Measurements from ENCODE around the gene LTB. TPM values are rescaled to one million over a fixed set of nuclear protein-coding genes. Genes with fewer than 3 reads are reported as not detected.

The LTB gene
- total RNA-seq, 1 donor from 2014 or later = 0.34 TPM

DNA sequence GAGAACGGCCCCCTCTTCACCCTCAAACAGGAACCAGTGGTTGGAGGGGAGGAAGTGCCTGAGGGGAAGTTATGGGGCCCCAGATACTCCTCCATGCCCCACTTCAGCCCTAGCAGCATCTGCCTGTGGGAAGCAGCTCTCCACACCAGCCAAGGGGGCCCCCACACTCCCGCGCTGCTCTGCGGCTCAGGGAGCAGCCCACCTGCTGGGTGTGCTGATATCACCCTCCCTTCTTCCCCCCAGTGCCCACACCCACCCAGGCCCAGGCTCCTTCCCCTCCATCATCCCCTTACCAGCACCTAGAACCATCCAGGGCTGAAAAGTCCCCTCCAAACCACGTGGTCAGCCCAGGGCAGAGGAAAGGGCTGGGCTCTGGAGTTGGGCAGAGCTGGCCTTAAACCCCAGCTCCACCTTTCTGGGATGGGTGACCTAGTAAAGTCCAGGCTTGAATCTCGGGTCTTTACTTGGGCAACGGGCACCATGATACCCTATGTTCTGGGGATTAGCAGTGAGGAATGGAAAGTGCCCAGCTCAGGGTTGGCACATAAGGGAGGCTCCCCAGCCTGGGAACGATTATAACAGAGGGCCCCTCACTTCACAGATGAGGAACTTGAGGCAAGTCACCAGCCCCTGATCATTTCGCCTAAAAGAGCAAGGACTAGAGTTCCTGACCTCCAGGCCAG lies 4.5 kb upstream of the LTB start:
- H3K36me3 Mint-ChIP-seq = no peaks in the 10 kb centered on the region
- no peak overlapping the region for H3K27ac Mint-ChIP-seq
- H3K4me1 Mint-ChIP-seq (ENCODE audit: unreplicated experiment) = no peaks in the 10 kb centered on the region
- H3K9me3 Mint-ChIP-seq = no peaks in the 10 kb centered on the region
- H3K27me3 Mint-ChIP-seq = peaks cover 26% of the 10 kb centered on the region
- no peak for TF ChIP-seq CTCF (conservative IDR thresholded peaks at IDR 0.05)
- no peak for DNase-seq (ENCODE audit: extremely low spot score, unreplicated experiment)
- no peak overlapping the region for H3K4me3 Mint-ChIP-seq

DNA sequence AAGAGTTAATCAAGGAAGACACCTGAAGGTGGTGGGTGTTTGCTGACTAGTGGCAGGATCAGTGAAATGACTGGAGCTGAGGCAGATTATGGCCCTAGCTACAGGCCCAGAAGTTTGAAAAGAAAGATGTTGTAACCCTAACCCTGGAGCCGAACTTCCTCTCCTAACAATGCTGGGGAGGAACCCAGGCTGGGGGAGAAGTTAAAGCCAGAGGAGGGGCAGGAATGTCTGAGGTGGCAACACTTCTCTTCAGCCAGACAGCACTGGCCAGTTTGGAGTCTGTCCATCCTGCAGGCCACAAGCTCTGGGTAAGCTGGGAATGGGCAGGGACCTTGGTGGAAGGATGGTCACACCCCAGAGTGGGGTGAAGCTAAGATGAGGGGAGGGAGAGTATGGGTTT lies 3.8 kb upstream of the LTB start, which contains the start of gene LST1:
Gene LST1, plus strand, starts transcription at position 270 of the 400 bp plus-strand sequence. CDS start 1,023 bp downstream, outside the sequence.
- Mint-ChIP-seq H3K27me3 (peaks cover 33% of the 10 kb centered on the region), H3K36me3 (no peaks in the 10 kb centered on the region), H3K4me3 (no peak within 1 kb of the TSS), H3K9me3 (no peaks in the 10 kb centered on the region), H3K4me1 (ENCODE audit: unreplicated experiment) (peaks cover 4% of the 10 kb centered on the region), H3K27ac (no peak within 1 kb of the TSS)
- DNase-seq (ENCODE audit: extremely low spot score, unreplicated experiment) = no peak
- no peak for TF ChIP-seq CTCF (conservative IDR thresholded peaks at IDR 0.05)

GRCh38 chr6:31585491-31585890 lies 3.3 kb upstream of the LTB start:
- Mint-ChIP-seq H3K4me1 (ENCODE audit: unreplicated experiment) (peaks cover 7% of the 10 kb centered on the region), H3K36me3 (no peaks in the 10 kb centered on the region), H3K9me3 (no peaks in the 10 kb centered on the region), H3K27me3 (peaks cover 35% of the 10 kb centered on the region), H3K4me3 (no peak overlapping the region), H3K27ac (no peak overlapping the region)
- DNase-seq (ENCODE audit: extremely low spot score, unreplicated experiment) = no peak
- TF ChIP-seq CTCF (conservative IDR thresholded peaks at IDR 0.05) = peak; percentile 63

DNA sequence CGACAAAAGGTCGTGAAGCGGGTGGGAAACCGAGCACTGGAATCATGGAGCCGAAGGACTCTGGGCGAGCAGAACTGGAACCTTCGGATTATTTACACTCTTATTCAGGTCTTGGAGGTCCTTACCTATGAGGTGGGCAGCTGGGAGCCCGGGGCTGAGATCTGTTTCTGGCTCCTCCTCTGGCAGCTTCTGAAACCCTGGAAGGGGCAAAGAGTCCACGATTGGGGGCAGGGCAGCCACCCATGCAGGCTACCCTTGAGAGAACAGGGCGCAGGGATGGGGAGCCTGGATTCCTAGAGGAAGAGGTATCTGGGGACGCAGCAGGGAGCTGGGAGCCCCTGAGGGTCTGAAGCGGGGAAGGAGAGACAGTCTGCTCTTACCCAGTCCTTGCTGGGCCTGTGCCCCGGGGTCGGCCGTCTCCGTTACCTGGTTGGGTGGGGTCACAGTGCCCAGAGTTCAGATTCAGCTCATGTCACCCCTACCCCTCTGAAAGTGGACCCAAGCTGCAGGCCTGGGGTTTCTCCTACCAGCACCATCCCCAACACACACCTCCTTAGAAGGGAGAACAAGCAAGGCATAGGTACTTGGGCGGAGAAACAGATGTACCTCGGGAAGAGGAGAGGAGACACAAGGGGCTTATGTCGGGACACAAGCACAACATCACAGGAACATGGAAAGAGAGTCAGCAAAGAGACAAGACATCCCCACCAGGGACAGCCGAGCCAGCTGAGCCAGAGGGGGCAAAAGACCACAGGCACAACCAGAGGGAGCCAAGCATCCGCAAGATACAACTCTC lies 592 bp downstream of the LTB start:
- peak overlapping the region; percentile 96 for H3K4me3 Mint-ChIP-seq
- H3K27ac Mint-ChIP-seq = peak overlapping the region; percentile 87
- H3K4me1 Mint-ChIP-seq (ENCODE audit: unreplicated experiment) = peaks cover 9% of the 10 kb centered on the region
- no peak for TF ChIP-seq CTCF (conservative IDR thresholded peaks at IDR 0.05)
- H3K27me3 Mint-ChIP-seq = peaks cover 28% of the 10 kb centered on the region
- no peak for DNase-seq (ENCODE audit: extremely low spot score, unreplicated experiment)
- H3K36me3 Mint-ChIP-seq = no peaks in the 10 kb centered on the region
- no peaks in the 10 kb centered on the region for H3K9me3 Mint-ChIP-seq

- peak; percentile 94 for DNase-seq (ENCODE audit: extremely low spot score, unreplicated experiment)
- peak overlapping the region; percentile 87 for H3K27ac Mint-ChIP-seq
- peaks cover 35% of the 10 kb centered on the region for H3K27me3 Mint-ChIP-seq
- H3K4me3 Mint-ChIP-seq = peak overlapping the region; percentile 96
- H3K9me3 Mint-ChIP-seq = no peaks in the 10 kb centered on the region
- peak; percentile 100 for TF ChIP-seq CTCF (conservative IDR thresholded peaks at IDR 0.05)
- H3K4me1 Mint-ChIP-seq (ENCODE audit: unreplicated experiment) = peaks cover 9% of the 10 kb centered on the region
- no peaks in the 10 kb centered on the region for H3K36me3 Mint-ChIP-seq
These were observed 1.3 kb downstream of the LTB start for GRCh38 chr6:31580807-31581433.
